OCI-LY7 (cell line): ENCODE data around the gene SLC25A33. TPM values are rescaled to one million over a fixed set of nuclear protein-coding genes. Genes with fewer than 3 reads are reported as not detected.
A peak's percentile ranks its signal among the peaks of the same experiment; 100 is the strongest.

Experiments used
- BruUV-seq: library from RNA; stranded (reverse); fragments of 400-500 nt; replicated peaks from 2 replicates; lab custom pipeline; 2021; lab: Mats Ljungman, UMichigan
- CTCF ChIA-PET: fragments of 300-600 bp; sonication (Branson Sonifier 250); formaldehyde crosslinking; loops from one replicate; lab custom pipeline; 2022; ENCODE audit warnings: antibody characterized with exemption; ENCODE audit not compliant: unreplicated experiment; lab: Charles Lee
- POLR2A ChIA-PET: fragments of 300-600 bp; sonication (Branson Sonifier 250); formaldehyde crosslinking; loops from one replicate; lab custom pipeline; 2022; ENCODE audit warnings: antibody characterized with exemption; lab: Charles Lee
- DNase-seq: peaks from one replicate; pipeline ENCODE4 v3.0.0-alpha.2; 2015; ENCODE audit warnings: low spot score
- H2AFZ ChIP-seq: fragments of 200-600 bp; sonication (generic), shearing (Covaris generic); 2 replicates; pipeline ENCODE4 v1.6.1; 2014; ENCODE audit warnings: mild to moderate bottlenecking, antibody characterized with exemption, low read length, moderate library complexity
- H3K27ac ChIP-seq: fragments of 200-600 bp; sonication (generic); 2 replicates; pipeline ENCODE4 v1.5.1; 2014; ENCODE audit warnings: mixed run types, low read depth, mild to moderate bottlenecking, moderate library complexity, low read length, inconsistent platforms; ENCODE audit not compliant: poor library complexity, severe bottlenecking
- H3K36me3 ChIP-seq: fragments of 200-600 bp; sonication (generic); 2 replicates; pipeline ENCODE4 v1.6.1; 2014; ENCODE audit warnings: mild to moderate bottlenecking, antibody characterized with exemption, low read length, moderate library complexity, mixed read lengths; ENCODE audit not compliant: insufficient read depth
- H3K4me1 ChIP-seq: fragments of 200-600 bp; sonication (generic); 2 replicates; pipeline ENCODE4 v1.5.1; 2014; ENCODE audit warnings: mild to moderate bottlenecking, low read length; ENCODE audit not compliant: insufficient read depth, poor library complexity, severe bottlenecking
- H3K4me2 ChIP-seq: fragments of 200-600 bp; sonication (generic); 2 replicates; pipeline ENCODE4 v1.6.1; 2014; ENCODE audit warnings: mild to moderate bottlenecking, low read length
- H3K4me3 ChIP-seq: fragments of 200-600 bp; sonication (generic); 2 replicates; pipeline ENCODE4 v1.5.1; 2014; ENCODE audit warnings: mild to moderate bottlenecking, low read depth, low read length; ENCODE audit not compliant: poor library complexity, severe bottlenecking
- H3K79me2 ChIP-seq: fragments of 200-600 bp; sonication (generic); 2 replicates; pipeline ENCODE4 v1.6.1; 2016; ENCODE audit warnings: low read depth, mild to moderate bottlenecking, low read length, moderate library complexity, mixed read lengths; ENCODE audit not compliant: insufficient read depth
- H3K9me2 ChIP-seq: fragments of 200-600 bp; sonication (generic); 2 replicates; pipeline ENCODE4 v1.6.1; 2016; ENCODE audit warnings: mild to moderate bottlenecking, low read length, mixed read lengths; ENCODE audit not compliant: insufficient read depth
- H3K9me3 ChIP-seq: fragments of 200-600 bp; sonication (generic); 2 replicates; pipeline ENCODE4 v1.6.1; 2014; ENCODE audit warnings: mild to moderate bottlenecking, mixed run types, low read length, mixed read lengths
- H4K20me1 ChIP-seq: fragments of 200-600 bp; sonication (generic); 2 replicates; pipeline ENCODE4 v1.6.1; 2014; ENCODE audit warnings: mild to moderate bottlenecking, antibody characterized with exemption, low read length, moderate library complexity, mixed read lengths; ENCODE audit not compliant: insufficient read depth
- EZH2phosphoT487 ChIP-seq: fragments of 200-600 bp; sonication (generic); IDR thresholded peaks from 2 replicates; pipeline ENCODE4 v1.6.1; 2018; ENCODE audit warnings: low read depth, borderline replicate concordance, mild to moderate bottlenecking, mixed run types, antibody characterized with exemption, low read length, moderate library complexity, mixed read lengths
- intact Hi-C: fragments of 100-400 bp; cut with micrococcal nuclease; formaldehyde crosslinking; loops from one replicate; pipeline ENCODE4 v1.10.0; 2022; ENCODE audit not compliant: unreplicated experiment
- total RNA-seq, 2 experiments: library from RNA; depleted of rRNA in 1 of 2; stranded (reverse); fragments of >200 nt in 1 of 2; shearing (Covaris generic) in 1 of 2; gene quantifications; 2 replicates each; pipeline ENCODE4 v1.2.3, GENCODE V29; 2014 to 2022
- TF ChIP-seq, protein P1 (sequence below): fragments of 200-600 bp; sonication (generic); conservative IDR thresholded peaks from 2 replicates; pipeline ENCODE4 v1.5.1; 2014; ENCODE audit warnings: mild to moderate bottlenecking, antibody characterized with exemption, low read length, moderate library complexity, mixed read lengths

Gene SLC25A33
- total RNA-seq, 2 experiments from 2014 or later = 15.1 to 16.5 TPM

DNA sequence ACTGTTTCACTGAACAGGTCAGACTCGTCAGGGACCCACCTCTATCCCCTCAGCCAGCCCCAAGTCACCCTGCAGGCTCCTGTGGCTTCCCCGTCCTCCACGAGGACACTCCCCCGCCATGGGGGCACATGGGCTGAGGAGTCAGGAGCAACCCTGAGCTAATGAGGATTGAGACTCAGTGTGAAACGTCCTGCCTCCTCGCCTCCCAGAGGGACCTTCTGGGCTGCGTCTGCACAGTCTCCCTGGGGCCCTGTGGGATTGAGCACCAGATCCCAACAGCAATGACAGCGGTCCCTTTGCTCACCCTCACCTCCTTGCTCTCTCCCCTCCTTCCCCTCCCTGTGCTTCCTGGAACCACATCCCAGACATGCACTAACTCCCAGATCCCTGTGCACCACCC lies 18.9 kb upstream of the SLC25A33 start:
- DNase-seq = no peak
- H2AFZ ChIP-seq = no peak overlapping the region
- BruUV-seq = no TSS peak
- intact Hi-C loops = no loop called here
- H3K9me2 ChIP-seq = no peaks in the 10 kb centered on the region
- POLR2A ChIA-PET = no interaction called here
- no peak for TF ChIP-seq EZH2phosphoT487
- TF ChIP-seq, protein P1, sequence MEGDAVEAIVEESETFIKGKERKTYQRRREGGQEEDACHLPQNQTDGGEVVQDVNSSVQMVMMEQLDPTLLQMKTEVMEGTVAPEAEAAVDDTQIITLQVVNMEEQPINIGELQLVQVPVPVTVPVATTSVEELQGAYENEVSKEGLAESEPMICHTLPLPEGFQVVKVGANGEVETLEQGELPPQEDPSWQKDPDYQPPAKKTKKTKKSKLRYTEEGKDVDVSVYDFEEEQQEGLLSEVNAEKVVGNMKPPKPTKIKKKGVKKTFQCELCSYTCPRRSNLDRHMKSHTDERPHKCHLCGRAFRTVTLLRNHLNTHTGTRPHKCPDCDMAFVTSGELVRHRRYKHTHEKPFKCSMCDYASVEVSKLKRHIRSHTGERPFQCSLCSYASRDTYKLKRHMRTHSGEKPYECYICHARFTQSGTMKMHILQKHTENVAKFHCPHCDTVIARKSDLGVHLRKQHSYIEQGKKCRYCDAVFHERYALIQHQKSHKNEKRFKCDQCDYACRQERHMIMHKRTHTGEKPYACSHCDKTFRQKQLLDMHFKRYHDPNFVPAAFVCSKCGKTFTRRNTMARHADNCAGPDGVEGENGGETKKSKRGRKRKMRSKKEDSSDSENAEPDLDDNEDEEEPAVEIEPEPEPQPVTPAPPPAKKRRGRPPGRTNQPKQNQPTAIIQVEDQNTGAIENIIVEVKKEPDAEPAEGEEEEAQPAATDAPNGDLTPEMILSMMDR = no peak
- no peak overlapping the region for H3K4me3 ChIP-seq
- H3K4me2 ChIP-seq = no peak overlapping the region
- no peaks in the 10 kb centered on the region for H3K36me3 ChIP-seq
- CTCF ChIA-PET = interaction anchor here (0.6 kb wide), 1 partner anchor 248 kb away, joined by 3 read pairs; no protein-coding TSS in a partner anchor
- no peaks in the 10 kb centered on the region for H4K20me1 ChIP-seq
- peaks cover 5% of the 10 kb centered on the region for H3K4me1 ChIP-seq
- H3K79me2 ChIP-seq = no peaks in the 10 kb centered on the region
- H3K9me3 ChIP-seq = no peaks in the 10 kb centered on the region
- no peak overlapping the region for H3K27ac ChIP-seq

DNA sequence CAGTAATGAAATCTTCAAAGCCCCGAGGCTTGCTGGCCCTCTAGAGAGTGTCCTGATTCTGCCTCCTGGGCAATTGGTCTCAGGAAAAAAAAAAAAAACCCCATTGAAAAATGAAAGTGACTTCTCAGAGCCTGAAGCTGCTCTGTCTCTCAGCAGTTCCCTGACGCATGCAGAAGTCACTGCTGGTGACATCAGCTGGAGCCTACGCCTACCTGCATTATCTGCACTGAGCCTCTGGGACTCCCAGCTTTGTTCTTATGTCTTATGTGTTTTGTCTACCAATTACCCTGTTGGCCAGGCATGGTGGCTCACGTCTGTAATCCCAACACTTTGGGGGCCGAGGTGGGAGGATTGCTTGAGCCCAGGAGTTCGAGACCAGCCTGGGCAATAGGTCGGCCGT lies 10.1 kb upstream of the SLC25A33 start:
- Histone ChIP-seq H3K36me3 (no peaks in the 10 kb centered on the region), H3K27ac (no peak overlapping the region), H3K4me2 (peak overlapping the region; percentile 35; the same call in 1 of the 2 replicates), H3K4me3 (no peak overlapping the region), H3K79me2 (no peaks in the 10 kb centered on the region), H4K20me1 (no peaks in the 10 kb centered on the region), H3K9me3 (no peaks in the 10 kb centered on the region), H2AFZ (no peak overlapping the region), H3K9me2 (no peaks in the 10 kb centered on the region), H3K4me1 (peaks cover 3% of the 10 kb centered on the region)
- ChIA-PET POLR2A (interaction anchor here (0.6 to 0.9 kb wide), 5 partner anchors 30 to 1557 kb away, joined by 3 to 5 read pairs (median 3); no protein-coding TSS in a partner anchor), CTCF (no interaction called here)
- no TSS peak for BruUV-seq
- no peak for TF ChIP-seq EZH2phosphoT487
- TF ChIP-seq, protein P1 = no peak
- intact Hi-C loops = no loop called here
- no peak for DNase-seq

DNA sequence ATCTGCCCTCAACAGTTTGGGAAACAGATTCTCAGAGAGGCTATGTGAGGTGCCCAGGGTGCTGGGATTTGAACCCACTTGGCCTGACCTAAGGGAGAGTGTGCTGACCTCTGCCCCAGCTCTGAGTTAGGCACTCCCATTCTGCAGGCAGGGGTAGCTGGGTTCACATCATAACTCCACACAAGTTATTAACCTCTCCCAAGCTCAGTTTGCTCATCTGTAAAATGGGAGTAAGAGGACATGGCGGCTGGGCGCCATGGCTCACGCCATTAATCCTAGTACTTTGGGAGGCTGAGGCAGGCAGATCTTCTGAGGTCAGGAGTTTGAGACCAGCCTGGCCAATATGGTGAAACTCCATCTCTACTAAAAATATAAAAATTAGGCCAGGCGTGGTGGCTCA lies 8.9 kb upstream of the SLC25A33 start:
- ChIA-PET POLR2A (interaction anchor here (0.6 to 0.7 kb wide), 2 partner anchors 35 to 187 kb away, joined by 3 to 4 read pairs; no protein-coding TSS in a partner anchor), CTCF (no interaction called here)
- no TSS peak for BruUV-seq
- Histone ChIP-seq H2AFZ (no peak overlapping the region), H3K4me1 (peaks cover 3% of the 10 kb centered on the region), H3K36me3 (no peaks in the 10 kb centered on the region), H4K20me1 (no peaks in the 10 kb centered on the region), H3K79me2 (no peaks in the 10 kb centered on the region), H3K9me3 (no peaks in the 10 kb centered on the region), H3K27ac (no peak overlapping the region), H3K4me2 (no peak overlapping the region), H3K9me2 (no peaks in the 10 kb centered on the region), H3K4me3 (no peak overlapping the region)
- no peak for TF ChIP-seq EZH2phosphoT487
- TF ChIP-seq, protein P1 = no peak
- no peak for DNase-seq
- intact Hi-C loops = no loop called here
